CD4-positive, alpha-beta T cell treated with Interleukin-4 for 4 hours (primary cell): ENCODE measurements around the gene RBMS1.

ENCODE experiments used
- DNase-seq: peaks from one replicate; pipeline ENCODE4 v3.0.0-alpha.2; 2020

Gene RBMS1

DNA sequence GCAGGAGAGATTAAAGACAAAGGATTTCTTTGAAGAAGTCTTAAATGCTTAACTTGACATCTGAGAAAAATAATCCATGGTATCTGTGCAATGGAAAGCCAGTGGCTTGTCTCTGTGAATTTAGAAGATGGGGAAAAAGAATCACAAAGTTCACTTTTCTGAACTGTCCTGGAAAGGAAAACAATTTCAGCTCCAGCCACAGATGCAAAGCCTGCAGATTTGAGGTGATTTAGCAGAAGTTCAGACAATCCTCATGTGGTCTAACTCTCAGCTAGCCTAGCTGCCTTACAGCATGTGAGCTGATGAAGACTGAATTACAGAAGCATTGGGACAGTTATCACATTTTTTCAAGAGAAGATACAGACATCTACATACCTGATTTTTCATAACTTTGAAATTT is 166.8 kb downstream of the RBMS1 start:
- no peak for DNase-seq

- no peak for DNase-seq
Measured at GRCh38 chr2:160325418-160325817, 168.2 kb downstream of the RBMS1 start.

- DNase-seq, result no peak
Measured at GRCh38 chr2:160324917-160325316, 168.7 kb downstream of the RBMS1 start.

DNA sequence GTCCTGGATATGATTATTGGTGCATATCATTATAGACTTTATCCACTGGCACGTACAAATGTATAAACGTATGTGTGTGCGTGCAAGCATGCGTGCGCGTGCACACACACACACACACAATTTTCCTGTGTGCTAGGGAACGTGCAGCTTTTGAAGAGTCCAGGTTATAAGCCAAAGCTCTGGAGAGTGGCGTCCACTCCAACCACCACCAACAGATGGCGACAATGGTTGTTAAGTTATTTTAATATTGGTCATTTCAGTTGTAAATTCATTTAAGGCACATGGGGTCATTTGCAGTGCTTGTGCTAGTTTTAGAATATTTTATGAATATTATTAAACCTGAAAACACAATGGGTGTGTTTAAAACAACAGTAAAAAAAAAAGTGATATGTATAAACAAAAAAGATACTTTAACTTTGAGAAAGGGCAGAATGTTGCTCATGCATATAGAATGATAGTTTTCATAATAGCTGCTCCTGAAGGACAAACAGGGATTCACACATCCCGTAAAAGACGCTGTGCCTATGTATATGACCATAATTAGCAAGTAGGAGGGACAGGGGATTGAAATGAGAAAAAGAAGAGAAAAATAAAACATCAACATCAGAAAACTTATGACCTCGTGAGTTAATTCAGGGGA is 169.3 kb downstream of the RBMS1 start:
- peak; percentile 41 for DNase-seq

DNA sequence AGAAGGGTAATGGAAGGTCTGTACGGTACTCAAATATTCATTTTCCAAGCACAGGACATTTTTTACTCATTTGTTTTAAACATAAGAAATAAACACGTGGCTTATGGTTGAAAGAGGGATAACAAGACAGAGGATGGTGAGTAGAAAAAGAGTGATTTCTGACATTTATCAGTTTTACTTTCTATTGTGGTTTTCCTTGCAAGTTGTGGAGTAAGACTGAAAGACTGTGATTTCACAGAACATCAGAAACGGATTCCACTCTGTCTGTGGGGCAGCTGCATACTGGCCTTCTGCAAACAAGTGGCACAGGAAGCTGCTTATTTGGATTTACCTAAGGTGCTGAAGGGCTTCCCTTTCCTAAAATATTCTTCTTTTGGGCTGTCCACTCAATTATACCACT is 171.3 kb downstream of the RBMS1 start:
- no peak for DNase-seq

- no peak for DNase-seq
Measured at GRCh38 chr2:160321006-160321405, 172.6 kb downstream of the RBMS1 start.

GRCh38 chr2:160319700-160320099 is 173.9 kb downstream of the RBMS1 start:
- DNase-seq, result no peak

GRCh38 chr2:160318218-160318617 is 175.4 kb downstream of the RBMS1 start:
- no peak for DNase-seq

DNA sequence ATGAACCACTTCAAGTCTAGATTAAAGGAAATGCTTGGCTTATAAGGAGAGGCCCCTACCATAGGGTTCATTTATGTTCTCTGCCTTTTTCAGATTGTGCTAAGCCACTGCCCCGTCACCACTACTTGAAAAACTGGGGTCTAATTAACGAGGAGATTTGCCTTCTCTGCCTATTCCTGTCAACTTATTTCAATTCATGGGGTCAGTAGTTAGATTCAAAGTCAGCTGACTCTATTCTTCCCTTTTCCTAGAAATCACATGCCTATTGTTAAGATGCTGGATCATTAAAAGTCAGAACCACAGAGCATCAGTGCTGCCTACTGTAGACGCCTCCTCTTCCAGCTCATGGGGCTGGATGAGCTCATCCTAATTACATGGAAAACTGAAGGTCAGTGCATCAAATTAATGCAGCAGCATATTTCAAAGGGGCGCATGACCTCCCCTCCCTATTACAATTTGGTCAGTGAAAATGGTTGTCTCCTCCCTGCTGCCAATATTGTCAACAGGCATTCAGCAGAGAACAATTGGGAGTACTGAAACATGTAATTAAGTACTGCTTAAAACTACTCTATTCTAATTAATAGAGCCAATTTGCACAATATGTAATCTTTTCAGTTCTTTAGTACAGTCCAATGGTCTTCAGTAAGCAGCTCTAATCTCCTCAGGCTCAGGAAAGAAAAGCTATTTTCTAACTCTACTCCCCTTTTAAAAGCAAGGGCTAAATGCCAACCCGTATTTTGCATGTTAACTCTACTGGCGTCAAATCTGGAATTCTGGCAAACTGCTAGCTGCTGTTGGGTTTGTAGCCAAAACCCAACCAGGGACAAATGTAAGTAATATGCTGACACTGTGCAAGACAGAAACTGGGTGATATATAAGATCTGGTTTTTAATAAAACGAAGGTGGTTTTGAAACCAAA is 176.2 kb downstream of the RBMS1 start:
- DNase-seq, result no peak

DNA sequence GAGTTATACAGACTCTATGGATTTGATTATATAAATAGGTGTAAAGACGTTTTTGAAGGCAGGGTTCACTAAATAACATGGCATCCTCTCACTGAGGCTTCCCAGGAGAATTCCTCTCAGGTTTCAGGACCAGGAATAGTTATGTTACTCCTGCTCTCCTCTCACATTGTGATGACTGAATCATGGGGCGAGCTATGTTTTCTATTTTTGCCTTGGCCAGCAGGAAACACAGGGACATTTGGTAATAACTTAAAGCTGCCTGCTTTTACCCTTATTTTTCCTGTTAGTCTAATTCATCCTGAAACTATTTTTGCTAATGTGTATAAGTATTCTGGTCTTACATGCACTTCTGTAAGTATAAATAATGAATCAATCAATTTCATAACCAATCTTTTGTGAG is 178.3 kb downstream of the RBMS1 start:
- no peak for DNase-seq

GRCh38 chr2:160310118-160310828 is 183.3 kb downstream of the RBMS1 start:
- DNase-seq, result no peak

GRCh38 chr2:160309585-160309984 is 184.0 kb downstream of the RBMS1 start:
- DNase-seq, result no peak

DNA sequence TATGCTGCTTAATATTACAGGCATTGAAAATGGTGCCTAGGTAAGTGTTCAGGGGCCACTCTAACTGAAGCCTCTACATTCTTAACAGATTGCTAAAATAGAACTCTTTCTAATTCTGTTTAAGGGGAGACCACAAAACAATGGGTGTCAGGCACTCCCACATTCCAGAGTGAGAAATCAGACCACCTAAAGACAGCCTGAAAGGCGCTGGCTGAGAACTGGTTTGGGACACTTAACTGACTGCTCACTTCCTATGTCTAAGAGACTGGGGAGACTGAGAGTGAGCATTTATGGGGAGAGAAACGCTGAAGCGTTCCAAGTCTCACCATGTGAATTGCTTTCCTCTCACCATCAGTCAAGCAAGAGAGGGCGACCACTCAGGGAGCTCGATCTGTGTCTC is 184.7 kb downstream of the RBMS1 start:
- DNase-seq, result no peak

GRCh38 chr2:160308476-160308875 is 185.1 kb downstream of the RBMS1 start:
- no peak for DNase-seq

DNA sequence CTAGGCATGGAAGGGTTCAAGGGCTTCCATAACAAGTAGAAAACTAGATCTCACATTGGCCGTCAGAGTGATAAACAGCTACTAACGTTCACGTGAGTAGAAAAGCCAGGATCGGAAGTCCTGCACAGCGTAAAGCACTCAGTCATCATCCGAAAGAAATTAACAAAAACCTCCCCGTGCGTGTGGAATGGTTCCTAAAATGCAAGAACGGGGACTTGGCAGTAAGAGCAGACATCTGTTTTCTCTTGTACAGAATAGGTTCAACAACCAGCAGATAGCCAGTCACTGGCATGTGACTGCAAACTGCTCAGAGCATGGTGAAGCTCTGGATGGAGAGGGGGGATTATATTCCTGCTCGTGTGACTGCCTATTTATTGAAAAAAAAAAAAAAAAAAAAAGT is 186.6 kb downstream of the RBMS1 start:
- no peak for DNase-seq

GRCh38 chr2:160305081-160305750 is 188.4 kb downstream of the RBMS1 start:
- no peak for DNase-seq

DNA sequence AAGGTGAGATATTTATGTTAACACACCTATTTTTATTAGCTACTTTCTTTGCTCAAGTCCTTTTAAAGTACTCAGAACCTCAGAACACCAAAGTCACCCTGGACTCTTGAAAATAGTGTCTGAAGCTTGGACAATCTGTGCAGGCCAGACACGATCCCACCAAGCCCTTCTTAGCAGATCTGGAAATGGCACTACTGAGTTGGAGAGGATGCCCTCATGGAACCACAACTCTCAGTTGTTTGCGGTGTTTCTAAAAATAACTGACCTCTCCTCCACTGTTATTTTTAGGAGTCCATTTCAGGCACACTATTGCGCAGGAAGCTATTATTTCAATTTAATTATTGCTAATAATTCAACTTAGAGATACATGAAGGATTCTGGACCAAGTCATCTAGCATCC is 190.1 kb downstream of the RBMS1 start:
- no peak for DNase-seq

DNA sequence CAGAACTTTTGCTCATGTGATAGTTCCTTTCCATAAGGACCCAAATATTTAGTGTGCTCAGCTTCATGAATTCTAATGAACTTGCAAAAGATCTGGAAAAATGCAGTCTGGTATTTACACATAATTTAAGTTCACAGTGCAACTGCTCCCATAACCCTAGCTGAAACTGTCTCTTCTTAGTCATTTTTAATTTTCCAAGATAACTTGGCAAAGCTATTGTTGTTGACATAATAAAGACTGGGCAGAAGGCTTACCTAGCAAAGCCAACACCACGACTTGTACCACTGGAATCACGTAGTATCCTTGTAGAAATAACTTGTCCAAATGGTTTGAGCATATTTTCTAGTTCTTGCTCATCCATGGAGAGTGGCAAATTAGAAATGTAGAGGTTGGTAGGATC is 190.5 kb downstream of the RBMS1 start:
- no peak for DNase-seq

- DNase-seq, result peak; percentile 6
Measured at GRCh38 chr2:160301420-160301819, 192.2 kb downstream of the RBMS1 start.

DNA sequence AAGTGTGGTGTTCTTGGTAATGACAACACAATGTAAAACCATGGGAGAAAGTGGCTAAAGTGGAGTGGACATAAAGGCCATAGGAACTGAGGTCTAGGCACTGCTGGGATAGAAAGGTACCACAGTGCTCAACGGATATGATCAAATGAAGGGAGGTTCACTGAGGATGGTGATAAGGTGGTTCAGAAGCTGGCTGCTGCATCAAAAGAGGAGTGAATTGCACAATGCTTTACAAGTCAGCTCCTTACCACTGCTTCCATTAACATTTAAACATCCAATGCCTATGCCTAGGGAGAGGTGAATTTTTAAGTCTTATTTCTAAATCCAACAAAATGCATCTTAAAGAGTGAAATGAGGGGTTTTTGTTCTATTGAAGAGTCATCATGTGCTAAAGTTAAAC is 193.4 kb downstream of the RBMS1 start:
- DNase-seq, result no peak

GRCh38 chr2:160299540-160299939 is 194.1 kb downstream of the RBMS1 start:
- no peak for DNase-seq

DNA sequence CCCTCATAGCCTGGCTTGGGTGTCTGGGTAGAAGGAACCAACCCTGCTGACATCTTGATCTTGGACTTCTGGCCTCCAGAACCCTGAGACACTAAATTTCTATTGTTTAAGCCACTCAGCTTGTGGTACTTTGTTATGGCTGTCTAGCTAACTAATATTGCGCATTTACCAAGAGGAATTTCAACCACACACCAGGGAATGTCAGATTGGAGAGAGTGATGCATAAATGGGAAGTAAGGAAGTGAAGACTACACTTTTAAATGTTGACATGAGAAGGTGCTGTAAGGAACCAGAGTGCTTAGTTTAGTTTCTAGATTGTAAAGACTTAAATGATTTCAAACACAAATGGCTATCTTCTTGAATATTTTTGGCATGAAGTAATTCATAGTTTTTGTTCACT is 194.6 kb downstream of the RBMS1 start:
- DNase-seq, result no peak

- DNase-seq, result peak; percentile 6
Measured at GRCh38 chr2:160295519-160296207, 197.9 kb downstream of the RBMS1 start.
